Measurements from ENCODE around the gene SLC25A12. TPM values are rescaled to one million over a fixed set of nuclear protein-coding genes. Genes with fewer than 3 reads are reported as not detected.
A peak's percentile ranks its signal among the peaks of the same experiment; 100 is the strongest.

SLC25A12 gene
- total and polyA plus RNA-seq, 10 of the 15 experiments (the other 5 are each of a cell fraction or from before 2014, with no cell fraction given), result 20.9 to 50.0 (median 33.0) TPM

- TF ChIP-seq CUX1 (IDR thresholded peaks at IDR 0.05; ENCODE audit: insufficient replicate concordance, low read depth, low read length) (no peak), HDAC2 (IDR thresholded peaks at IDR 0.05) (no peak), ZNF24 (IDR thresholded peaks at IDR 0.05) (0 out of 2 replicates have a peak, but pooled peaks have one; percentile 45), NFXL1 (IDR thresholded peaks at IDR 0.05; ENCODE audit: borderline replicate concordance) (no peak), MTA3 (IDR thresholded peaks at IDR 0.05; ENCODE audit: borderline replicate concordance, low read length) (no peak), TBL1XR1 (IDR thresholded peaks at IDR 0.05; ENCODE audit: low read depth, low read length) (no peak), RUNX3 (IDR thresholded peaks at IDR 0.05; ENCODE audit: low read length) (no peak; the same call in none of the 2 replicates), ZZZ3 (IDR thresholded peaks at IDR 0.05; ENCODE audit: control insufficient read depth, insufficient read length, low read depth) (no peak), MEF2A (IDR thresholded peaks at IDR 0.05; ENCODE audit: insufficient read depth, low read depth, low read length) (no peak), ZNF217 (IDR thresholded peaks at IDR 0.05) (0 out of 2 replicates have a peak, but pooled peaks have one; percentile 43), E2F4 (IDR thresholded peaks at IDR 0.05; ENCODE audit: low read depth, low read length) (0 out of 2 replicates have a peak, but pooled peaks have one; percentile 13), PAX8 (IDR thresholded peaks at IDR 0.05) (no peak), CHD4 (IDR thresholded peaks at IDR 0.05) (no peak), SIX5 (IDR thresholded peaks at IDR 0.05; ENCODE audit: low read depth, low read length, severe bottlenecking) (no peak), CTCF (IDR thresholded peaks at IDR 0.05 in 2 of 3, conservative IDR thresholded peaks at IDR 0.05 in 1 of 3; ENCODE audit: control insufficient read depth in 2 of 3, extremely low read depth in 1 of 3, insufficient read depth in 1 of 3, low read depth in 3 of 3, low read length in 3 of 3) (no peak), RAD21 (IDR thresholded peaks at IDR 0.05; ENCODE audit: insufficient read depth, low read depth, low read length) (no peak), JUND (IDR thresholded peaks at IDR 0.05; ENCODE audit: low read depth, low read length) (no peak), RCOR1 (conservative IDR thresholded peaks at IDR 0.05; ENCODE audit: low read depth, low read length) (no peak), SKIL (IDR thresholded peaks at IDR 0.05; ENCODE audit: low read depth, poor library complexity, severe bottlenecking) (peak; percentile 6), YY1 (IDR thresholded peaks at IDR 0.05; ENCODE audit: low read depth, low read length) (peak; percentile 88)
These were observed at the start of gene SLC25A12 (continued) for GRCh38 chr2:171893824-171894611.
